Sciatic nerve (tissue), 2 donors: ENCODE results near the gene HDAC11. TPM values are rescaled to one million over a fixed set of nuclear protein-coding genes. Genes with fewer than 3 reads are reported as not detected.

Source experiments
- ATAC-seq: fragments of 200-7000 bp; cut with Tn5 transposase; one replicate; pipeline ENCODE4 v1.9.1; 2020; ENCODE audit warnings: mild to moderate bottlenecking, moderate library complexity
- DNase-seq: peaks from one replicate; pipeline ENCODE4 v3.0.0-alpha.2; 2020; ENCODE audit warnings: low spot score
- intact Hi-C: fragments of 100-400 bp; cut with DNase I; formaldehyde crosslinking; loops from one replicate; pipeline ENCODE4 v1.14.2; 2022
- total RNA-seq: library from RNA; stranded (reverse); fragmentation: NEBNext Ultra II Directional; extraction: Animal tissue kit (Norgen Biotek cat#: 25700); gene quantifications from one replicate; pipeline ENCODE4 v1.2.1, GENCODE V29; 2021
- donor health status: DM: no; HTN: no; CAD: no.
- donor health status: DM: no; HTN: no; CAD: no.

The HDAC11 gene
- total RNA-seq, 1 donor from 2014 or later, result 38.8 TPM

GRCh38 chr3:13501521-13501920, 21.4 kb downstream of the HDAC11 start:
- ATAC-seq (no peak), DNase-seq (no peak)
- intact Hi-C loops, result no loop called here

DNA sequence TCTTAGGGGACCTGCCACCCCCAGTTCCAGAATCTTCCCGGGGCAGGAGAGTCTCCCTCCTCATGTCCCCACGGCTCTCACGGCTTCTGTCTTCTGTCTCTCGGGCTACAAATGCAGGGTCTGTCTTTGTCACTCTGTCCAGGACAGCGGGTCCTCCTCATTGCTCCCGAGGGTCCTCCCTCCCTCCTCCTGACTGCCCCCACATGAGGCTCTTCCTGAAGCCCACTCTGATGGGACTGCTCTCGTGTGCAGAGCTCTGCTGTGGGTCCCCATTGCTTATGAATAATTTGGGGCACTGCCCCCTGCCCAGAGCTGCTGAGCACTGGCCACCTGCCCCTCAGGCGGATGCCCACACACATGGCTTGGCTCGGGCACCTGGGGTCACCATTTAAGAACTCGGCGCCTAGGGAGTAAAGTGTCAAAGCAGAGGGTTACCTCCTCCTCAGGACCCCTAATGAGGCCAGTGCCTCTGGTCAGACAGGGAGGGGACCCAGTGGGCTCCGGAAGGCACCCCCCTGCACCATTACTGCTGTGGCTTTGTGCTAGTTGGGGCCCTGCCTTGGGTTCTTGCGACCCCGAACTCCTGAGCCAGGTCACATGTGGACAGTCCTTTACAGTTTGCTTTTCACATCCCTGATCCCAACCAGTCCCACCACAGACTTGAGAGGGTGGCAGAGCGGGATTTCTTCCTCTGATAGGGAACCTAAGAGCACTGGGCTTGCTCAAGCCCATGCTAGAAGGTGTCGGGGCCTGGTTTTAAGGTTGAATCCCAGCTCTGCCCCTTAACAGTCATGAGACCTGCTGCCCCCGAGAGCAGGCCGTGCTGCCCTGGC, 22.1 kb downstream of the HDAC11 start:
- no peak for ATAC-seq
- no peak for DNase-seq
- intact Hi-C loops, result no loop called here

DNA sequence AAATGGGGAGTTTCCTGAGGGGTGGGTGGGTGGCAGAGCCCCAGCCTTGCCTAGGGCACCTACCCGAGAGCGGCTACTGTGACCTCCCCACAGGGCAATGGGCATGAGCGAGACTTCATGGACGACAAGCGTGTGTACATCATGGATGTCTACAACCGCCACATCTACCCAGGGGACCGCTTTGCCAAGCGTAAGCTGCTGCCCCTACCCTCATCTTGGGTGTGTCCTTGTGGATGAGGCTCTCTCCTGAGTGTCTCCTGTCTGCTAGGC, 22.6 kb downstream of the HDAC11 start:
- intact Hi-C loops, result no loop called here
- DNase-seq, result no peak
- no peak for ATAC-seq

- DNase-seq (no peak), ATAC-seq (peak; percentile 6)
- intact Hi-C loops, result no loop called here
Measured at GRCh38 chr3:13504161-13504831, 24.2 kb downstream of the HDAC11 start.

DNA sequence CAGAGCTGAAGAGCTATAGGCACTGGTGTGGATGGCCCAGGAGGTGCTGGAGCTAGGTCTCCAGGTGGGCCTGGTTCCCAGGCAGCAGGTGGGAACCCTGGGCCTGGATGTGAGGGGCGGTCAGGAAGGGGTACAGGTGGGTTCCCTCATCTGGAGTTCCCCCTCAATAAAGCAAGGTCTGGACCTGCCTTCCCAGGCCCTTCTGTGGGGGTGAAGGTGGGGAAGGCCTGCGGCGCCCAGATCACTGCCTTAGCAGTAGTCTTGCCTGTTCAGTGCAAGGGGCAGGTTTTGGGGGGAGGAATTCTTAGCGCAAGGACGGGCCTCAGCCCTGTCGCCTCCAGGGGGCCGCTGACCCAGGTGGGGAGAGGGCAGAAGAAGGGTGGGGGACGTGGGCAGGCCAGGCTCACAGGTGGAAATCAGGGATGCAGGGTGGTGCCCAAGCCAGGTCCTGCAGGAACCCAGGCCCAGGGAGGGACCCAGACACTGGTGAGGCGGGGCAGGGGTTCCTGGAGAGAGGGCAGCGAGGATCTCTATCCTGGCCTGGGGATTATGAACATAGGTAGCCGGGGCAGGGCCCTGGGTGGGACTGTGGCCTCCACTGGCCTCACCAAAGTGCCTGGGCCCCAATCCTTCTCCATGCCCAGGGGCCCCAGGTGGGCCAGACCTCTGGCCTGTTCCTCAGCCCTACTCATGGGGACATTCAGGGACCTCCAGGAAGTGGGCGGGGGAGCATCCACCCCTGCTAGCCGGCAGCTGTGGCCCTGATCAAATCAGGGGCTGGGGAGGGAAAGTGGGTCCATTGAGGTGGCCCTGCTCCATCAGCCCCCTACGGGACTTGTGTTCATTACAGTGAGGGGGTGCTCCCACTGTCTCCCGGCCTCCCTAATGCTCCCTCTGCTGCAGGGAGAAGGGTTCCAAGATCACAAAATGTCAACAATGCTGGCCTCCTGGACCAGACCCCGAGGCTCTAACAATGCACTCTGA, 25.3 kb downstream of the HDAC11 start:
- DNase-seq (no peak), ATAC-seq (no peak)
- intact Hi-C loops, result no loop called here

GRCh38 chr3:13506239-13506638, 26.1 kb downstream of the HDAC11 start:
- ATAC-seq (no peak), DNase-seq (no peak)
- intact Hi-C loops, result no loop called here

DNA sequence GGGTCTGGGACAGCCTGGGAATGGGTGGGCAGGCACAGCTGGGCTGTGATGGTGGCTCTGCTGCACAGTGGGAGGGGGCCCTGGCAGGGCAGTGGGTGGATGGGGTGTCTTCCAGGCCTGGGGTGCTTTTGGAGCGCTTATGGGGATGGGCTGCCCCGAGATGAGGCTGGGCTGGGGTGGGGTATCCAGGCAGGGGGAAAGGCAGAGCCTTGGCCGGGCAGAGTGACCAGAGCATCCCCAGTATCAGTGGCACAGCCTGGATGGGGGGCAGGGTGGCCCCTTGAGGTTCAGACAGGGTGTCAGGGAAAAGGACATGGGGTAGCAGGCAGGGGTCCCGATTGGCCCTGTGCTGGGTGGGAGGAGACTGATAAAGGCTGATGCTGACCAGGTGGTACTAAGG, 26.6 kb downstream of the HDAC11 start:
- DNase-seq (no peak), ATAC-seq (no peak)
- intact Hi-C loops, result no loop called here

- ATAC-seq, result no peak
- no peak for DNase-seq
- intact Hi-C loops, result no loop called here
Measured at GRCh38 chr3:13507247-13507569, 27.1 kb downstream of the HDAC11 start.

- ATAC-seq, result peak; percentile 40
- intact Hi-C loops, result no loop called here
- DNase-seq, result no peak
Measured at GRCh38 chr3:13507570-13508339, 27.6 kb downstream of the HDAC11 start.

GRCh38 chr3:13508496-13508895, 28.4 kb downstream of the HDAC11 start:
- no peak for ATAC-seq
- no peak for DNase-seq

GRCh38 chr3:13509059-13509815, 29.1 kb downstream of the HDAC11 start:
- no peak for ATAC-seq
- intact Hi-C loops, result no loop called here
- DNase-seq, result no peak

More at GRCh38 chr3:13508496-13508895, 28.4 kb downstream of the HDAC11 start:
- intact Hi-C loops, result no loop called here

- no peak for ATAC-seq
- DNase-seq, result no peak
- intact Hi-C loops, result no loop called here
Measured at GRCh38 chr3:13509816-13510192, 29.7 kb downstream of the HDAC11 start.

GRCh38 chr3:13512451-13512850, 32.3 kb downstream of the HDAC11 start:
- DNase-seq (no peak), ATAC-seq (no peak)
- intact Hi-C loops, result no loop called here

- ATAC-seq, result peak; percentile 60
- intact Hi-C loops, result no loop called here
- DNase-seq, result no peak
Measured at GRCh38 chr3:13513051-13513912, 33.2 kb downstream of the HDAC11 start.

- DNase-seq (no peak), ATAC-seq (no peak)
- intact Hi-C loops, result no loop called here
Measured at GRCh38 chr3:13513913-13514517, 33.9 kb downstream of the HDAC11 start.

- DNase-seq (no peak), ATAC-seq (no peak)
- intact Hi-C loops, result no loop called here
Measured at GRCh38 chr3:13514639-13515435, 34.7 kb downstream of the HDAC11 start.
